NCI-H2081 treated with DMSO at 0.1 percent for 48 hours (cell line): Measurements from ENCODE around the gene PLA2G15.

Experiments
- DNase-seq: peaks from one replicate; lab custom pipeline; 2025; lab: John Stamatoyannopoulos, UW

The PLA2G15 gene

GRCh38 chr16:68233085-68233834, 11.9 kb upstream of the PLA2G15 start:
- DNase-seq, result no peak

DNA sequence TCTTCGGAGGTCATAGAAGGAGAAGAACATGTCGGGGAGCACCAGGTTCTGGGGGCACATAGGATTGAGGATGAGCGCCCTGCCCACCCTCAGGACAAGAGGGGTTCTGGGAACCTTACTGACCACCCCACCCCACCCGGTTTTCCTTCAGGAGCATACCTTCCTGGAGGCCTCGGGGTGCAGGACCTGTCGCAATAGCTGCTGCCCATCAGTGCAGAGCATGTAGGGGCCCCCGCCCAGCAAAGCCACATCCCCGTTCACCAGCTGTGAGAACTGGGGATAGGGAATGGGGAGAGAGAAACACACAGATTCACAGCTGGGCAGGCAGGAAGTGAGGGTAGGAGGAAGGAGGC, 11.4 kb upstream of the PLA2G15 start:
- no peak for DNase-seq

DNA sequence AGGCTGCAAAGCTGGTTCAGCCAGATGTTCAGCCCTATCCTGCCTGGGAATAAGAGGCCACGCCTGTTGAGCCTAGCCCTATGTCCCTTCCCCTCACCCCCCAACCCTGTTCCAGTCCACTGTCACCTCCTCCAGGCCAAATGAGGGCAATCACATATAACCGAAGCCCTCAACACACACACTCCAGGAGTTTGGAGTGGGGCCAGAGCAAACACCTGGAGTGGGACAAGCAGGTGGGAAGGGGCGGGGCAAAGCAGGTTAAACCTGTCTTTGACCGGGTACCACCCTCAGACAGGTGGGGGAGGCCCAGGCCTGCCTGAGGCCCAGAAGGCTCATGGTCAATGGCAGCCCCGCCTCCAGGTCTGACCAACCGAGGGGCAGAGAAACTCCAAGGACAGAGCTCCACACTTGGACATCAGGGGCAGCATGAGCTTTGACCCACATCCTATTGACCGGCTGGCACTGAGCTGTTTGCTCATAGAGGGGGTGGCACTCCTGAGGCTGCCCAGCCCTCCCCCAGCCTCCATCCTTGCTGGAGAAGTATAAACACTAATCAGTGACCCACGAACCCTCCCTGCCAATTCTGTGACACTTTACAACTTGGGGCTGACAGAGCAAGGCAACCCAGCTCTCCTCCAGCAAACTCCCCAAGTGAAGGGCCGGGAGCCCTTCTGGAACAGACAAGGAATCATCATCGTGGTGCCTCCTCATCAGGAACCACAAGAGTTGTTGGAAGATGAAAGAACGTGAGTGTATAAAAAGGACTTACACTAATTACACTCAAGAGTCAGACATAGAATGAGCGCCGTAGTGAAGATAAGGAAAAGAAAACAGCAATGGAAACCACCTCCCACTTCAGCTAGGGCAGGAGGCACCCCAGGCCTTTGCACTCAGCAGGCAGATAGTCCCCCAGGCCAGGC, 10.7 kb upstream of the PLA2G15 start:
- DNase-seq, result no peak

GRCh38 chr16:68235108-68235886, 9.9 kb upstream of the PLA2G15 start:
- no peak for DNase-seq

- no peak for DNase-seq
Measured at GRCh38 chr16:68235887-68236136, 9.4 kb upstream of the PLA2G15 start, which contains the start of gene ESRP2. TSS of gene ESRP2 (minus strand) at chr16:68236127. CDS start at chr16:68236045, 82 bp downstream.

GRCh38 chr16:68236137-68236825, 8.9 kb upstream of the PLA2G15 start:
- no peak for DNase-seq

- DNase-seq, result no peak
Measured at GRCh38 chr16:68236826-68237242, 8.3 kb upstream of the PLA2G15 start.

- DNase-seq, result peak; percentile 80
Measured at GRCh38 chr16:68237243-68238028, 7.7 kb upstream of the PLA2G15 start.

GRCh38 chr16:68238029-68238345, 7.2 kb upstream of the PLA2G15 start:
- no peak for DNase-seq

DNA sequence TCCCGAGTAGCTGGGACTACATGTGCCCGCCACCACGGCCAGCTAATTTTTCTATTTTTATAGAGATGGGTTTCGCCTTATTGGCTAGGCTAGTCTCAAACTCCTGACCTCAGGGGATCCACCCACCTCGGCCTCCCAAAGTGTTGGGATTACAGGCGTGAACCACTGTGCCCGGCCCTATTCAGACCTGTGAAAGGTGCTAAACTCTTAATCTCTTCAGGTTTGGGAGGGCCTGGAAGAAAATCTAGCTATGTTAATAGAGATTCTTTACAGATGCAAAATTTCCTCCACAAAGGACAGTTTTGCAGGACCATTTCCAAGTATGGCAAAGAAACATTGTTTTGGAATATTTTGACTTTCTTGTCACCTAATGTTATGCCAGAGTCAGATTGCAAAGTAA, 3.1 kb upstream of the PLA2G15 start:
- no peak for DNase-seq

- no peak for DNase-seq
Measured at GRCh38 chr16:68242926-68243858, 2.0 kb upstream of the PLA2G15 start.

- no peak for DNase-seq
Measured at GRCh38 chr16:68244481-68244902, 681 bp upstream of the PLA2G15 start.

GRCh38 chr16:68246121-68246520, 948 bp downstream of the PLA2G15 start:
- DNase-seq, result no peak

DNA sequence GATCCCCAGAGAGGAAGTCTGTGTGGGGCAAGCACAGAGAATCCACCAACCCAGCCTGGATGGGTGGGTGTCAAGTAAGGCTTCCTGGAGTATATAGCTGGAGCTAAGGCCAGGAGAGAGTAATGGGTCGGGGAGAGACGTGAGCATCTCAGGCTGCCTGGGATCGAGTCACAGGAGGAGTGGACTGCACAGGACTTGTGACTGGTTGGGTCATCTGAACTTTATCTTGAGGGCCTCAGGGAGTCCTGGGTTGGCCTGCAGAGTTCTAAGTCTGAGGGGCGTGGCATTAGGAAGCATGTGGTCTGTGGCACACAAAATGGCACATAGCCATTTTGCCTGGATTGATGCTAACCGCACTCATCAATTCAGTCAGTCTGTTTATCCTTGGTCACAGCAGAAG, 1.5 kb downstream of the PLA2G15 start:
- DNase-seq, result no peak

- no peak for DNase-seq
Measured at GRCh38 chr16:68247400-68247799, 2.2 kb downstream of the PLA2G15 start.

GRCh38 chr16:68247932-68248331, 2.8 kb downstream of the PLA2G15 start:
- no peak for DNase-seq

GRCh38 chr16:68249371-68249770, 4.2 kb downstream of the PLA2G15 start:
- no peak for DNase-seq

DNA sequence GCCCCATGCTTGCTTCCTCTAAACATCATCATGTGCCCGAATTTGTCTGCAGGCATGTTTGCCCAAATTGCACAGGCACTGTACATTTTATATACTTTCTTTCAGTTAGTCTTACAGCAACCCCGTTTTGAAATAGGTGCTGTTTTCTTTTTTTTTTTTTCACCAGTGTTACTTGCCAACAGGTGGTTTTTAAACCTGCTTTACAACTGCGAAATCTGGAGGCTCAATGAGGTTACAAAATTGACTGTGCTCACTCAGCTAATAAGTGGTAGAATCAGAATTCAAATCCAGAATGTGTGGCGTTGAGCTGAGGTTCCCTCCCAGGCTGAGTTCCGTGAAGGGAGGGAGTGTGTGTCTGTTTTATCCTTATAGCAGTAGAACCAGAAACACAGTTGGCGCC, 5.8 kb downstream of the PLA2G15 start:
- DNase-seq, result no peak

GRCh38 chr16:68251832-68252231, 6.7 kb downstream of the PLA2G15 start:
- DNase-seq, result no peak

DNA sequence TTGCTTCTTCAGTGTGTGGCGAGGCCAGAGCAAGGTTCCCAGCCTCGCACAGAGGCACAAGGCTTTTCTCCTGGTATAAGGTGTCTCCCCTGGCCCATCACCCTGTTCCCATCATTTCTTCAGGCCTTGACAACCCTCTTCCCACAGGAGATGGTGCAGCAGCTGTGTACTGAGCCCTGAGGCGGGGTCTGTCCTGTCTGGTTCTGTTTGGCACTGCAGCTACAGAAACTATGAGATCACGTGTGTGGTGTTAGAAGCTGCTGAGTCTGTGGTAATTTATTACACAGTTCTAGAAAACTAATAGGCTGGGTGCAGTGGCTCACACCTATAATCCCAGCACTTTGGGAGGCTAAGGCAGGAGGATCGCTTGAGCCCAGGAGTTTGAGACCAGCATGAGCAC, 7.2 kb downstream of the PLA2G15 start:
- DNase-seq, result no peak
